HepG2 (cell line): ENCODE data around the gene SELENOM. TPM values are rescaled to one million over a fixed set of nuclear protein-coding genes. Genes with fewer than 3 reads are reported as not detected.

ENCODE experiments used
- ATAC-seq: fragments of 200-7000 bp; cut with Tn5 transposase; 3 replicates; pipeline ENCODE4 v1.9.1; 2020; ENCODE audit warnings: mild to moderate bottlenecking, moderate library complexity
- BruUV-seq: library from RNA; stranded (reverse); fragments of 400-500 nt; replicated peaks from 2 replicates; lab custom pipeline; 2021; lab: Mats Ljungman, UMichigan
- CTCF ChIA-PET: fragments of 300-600 bp; formaldehyde crosslinking; extraction: SDS; loops from one replicate; lab custom pipeline; 2021; ENCODE audit warnings: low total read pairs, inconsistent platforms, low intra/inter-chr PET ratio; lab: Yijun Ruan, JAX
- POLR2A ChIA-PET: fragments of 350-600 bp; sonication (Branson Sonifier 250); formaldehyde crosslinking; loops from one replicate; lab custom pipeline; 2020; ENCODE audit warnings: antibody characterized with exemption, inconsistent platforms; lab: Yijun Ruan, JAX
- DNase-seq: peaks from one replicate; pipeline ENCODE4 v3.0.0-alpha.2; 2015; ENCODE audit warnings: low spot score
- FAIRE-seq: peaks from 3 replicates; lab custom pipeline; 2011; peaks lifted over from hg19 to GRCh38; lab: Jason Lieb, UNC
- H2AFZ ChIP-seq: one replicate; pipeline ENCODE4 v1.6.1; 2011; ENCODE audit warnings: low read length, inconsistent platforms
- H3K27ac ChIP-seq: fragments of 300-600 bp; 3 replicates; pipeline ENCODE4 v1.8.0; 2011; ENCODE audit warnings: mixed run types, mild to moderate bottlenecking, mixed read lengths, low read length, inconsistent platforms; ENCODE audit not compliant: insufficient read depth; ENCODE audit errors: extremely low read length
- H3K27me3 ChIP-seq, 2 experiments: fragments of 200-600 bp in 1 of 2; 2 replicates in 1 of 2; 3 replicates in 1 of 2; pipeline versions ENCODE4 v1.6.0 to v1.8.0; 2011; ENCODE audit warnings: low read length in 2 of 2, mild to moderate bottlenecking in 2 of 2, moderate library complexity in 2 of 2, inconsistent platforms in 1 of 2; ENCODE audit not compliant: insufficient read depth in 2 of 2, control insufficient read depth in 1 of 2
- H3K36me3 ChIP-seq, 2 experiments: fragments of 200-600 bp in 1 of 2; replicated peaks in 1 of 2; 2 replicates in 1 of 2; 3 replicates in 1 of 2; pipeline versions ENCODE4 v1.5.1 to v1.8.0; 2011; ENCODE audit warnings: low read length in 2 of 2, inconsistent platforms in 1 of 2; ENCODE audit not compliant: insufficient read depth in 2 of 2, control insufficient read depth in 1 of 2
- H3K4me1 ChIP-seq: 2 replicates; pipeline ENCODE4 v1.5.1; 2012; ENCODE audit warnings: low read length, inconsistent platforms; ENCODE audit not compliant: insufficient read depth
- H3K4me2 ChIP-seq: 2 replicates; pipeline ENCODE4 v1.6.0; 2011; ENCODE audit warnings: low read depth, low read length, inconsistent platforms
- H3K4me3 ChIP-seq, 3 experiments: fragments of 200-600 bp in 1 of 3; sonication (generic), shearing (Covaris generic) in 1 of 3; replicated peaks in 1 of 3; 2 replicates each; pipeline ENCODE4 v1.5.1; 2011 to 2016; ENCODE audit warnings: low read length in 3 of 3, inconsistent platforms in 2 of 3, low read depth in 2 of 3, mild to moderate bottlenecking in 2 of 3, control low read depth in 1 of 3, mixed read lengths in 1 of 3; ENCODE audit not compliant: insufficient read depth in 1 of 3
- H3K79me2 ChIP-seq: one replicate; pipeline ENCODE4 v1.6.1; 2011; ENCODE audit warnings: low read length, inconsistent platforms; ENCODE audit not compliant: insufficient read depth
- H3K9ac ChIP-seq: 2 replicates; pipeline ENCODE4 v1.6.0; 2011; ENCODE audit warnings: mild to moderate bottlenecking, low read depth, low read length, inconsistent platforms; ENCODE audit not compliant: insufficient read depth
- H3K9me3 ChIP-seq: 2 replicates; pipeline ENCODE4 v1.5.1; 2012; ENCODE audit warnings: mild to moderate bottlenecking, low read length
- H4K20me1 ChIP-seq: 2 replicates; pipeline ENCODE4 v1.6.0; 2011; ENCODE audit warnings: inconsistent platforms, mild to moderate bottlenecking, low read length, moderate library complexity; ENCODE audit not compliant: insufficient read depth
- CREB1 ChIP-seq, 2 experiments: fragments of 450-650 bp in 1 of 2; IDR thresholded peaks; 2 replicates each; pipeline ENCODE4 v1.6.1; 2016 to 2017; ENCODE audit warnings: control low read depth in 1 of 2, mild to moderate bottlenecking in 1 of 2, missing compliant biosample characterization in 1 of 2, missing genetic modification characterization in 1 of 2
- CSRNP2 ChIP-seq: sonication (generic); formaldehyde crosslinking; conservative IDR thresholded peaks from 2 replicates; pipeline ENCODE4 v1.8.0; 2022; ENCODE audit warnings: low read depth, missing genetic modification reagents
- FOXJ3 ChIP-seq: sonication (generic); formaldehyde crosslinking; IDR thresholded peaks from 2 replicates; pipeline ENCODE4 v1.4.0; 2020; ENCODE audit warnings: missing genetic modification reagents, mild to moderate bottlenecking, borderline replicate concordance
- FOXO4 ChIP-seq: sonication (generic); formaldehyde crosslinking; conservative IDR thresholded peaks from 2 replicates; pipeline ENCODE4 v1.8.1; 2023; ENCODE audit warnings: missing genetic modification reagents
- HOXA3 ChIP-seq: sonication (generic); formaldehyde crosslinking; IDR thresholded peaks from 2 replicates; pipeline ENCODE4 v1.5.0; 2020; ENCODE audit warnings: missing genetic modification reagents
- HOXA7 ChIP-seq: sonication (generic); formaldehyde crosslinking; IDR thresholded peaks from 2 replicates; pipeline ENCODE4 v1.8.1; 2022; ENCODE audit warnings: mild to moderate bottlenecking, missing genetic modification reagents, moderate library complexity
- JUNB ChIP-seq: sonication (generic); formaldehyde crosslinking; IDR thresholded peaks from 2 replicates; pipeline ENCODE4 v1.8.0; 2022; ENCODE audit warnings: missing genetic modification reagents, mild to moderate bottlenecking, borderline replicate concordance
- TAF1 ChIP-seq: sonication (generic); formaldehyde crosslinking; IDR thresholded peaks from 2 replicates; pipeline ENCODE4 v1.4.0; 2020; ENCODE audit warnings: missing genetic modification reagents
- TAF15 ChIP-seq: fragments of 200-400 bp; formaldehyde crosslinking; IDR thresholded peaks from one replicate; pipeline ENCODE4 v1.6.1; 2018; ENCODE audit warnings: mild to moderate bottlenecking, low read depth, low read length; ENCODE audit not compliant: poor library complexity, severe bottlenecking
- TFDP1 ChIP-seq: IDR thresholded peaks from 2 replicates; pipeline ENCODE4 v1.6.1; 2016; ENCODE audit warnings: missing compliant biosample characterization, missing genetic modification reagents, borderline replicate concordance
- USF2 ChIP-seq, 2 experiments: sonication (generic) in 1 of 2; formaldehyde crosslinking in 1 of 2; IDR thresholded peaks; 2 replicates each; pipeline versions ENCODE4 v1.5.1 to v1.6.1; 2011 to 2020; ENCODE audit warnings: borderline replicate concordance in 1 of 2, low read depth in 1 of 2, low read length in 1 of 2, mild to moderate bottlenecking in 1 of 2, missing genetic modification reagents in 1 of 2, moderate library complexity in 1 of 2
- ZFX ChIP-seq: sonication (generic); formaldehyde crosslinking; IDR thresholded peaks from 2 replicates; pipeline ENCODE4 v1.4.0; 2020; ENCODE audit warnings: mild to moderate bottlenecking, low read depth, missing genetic modification reagents, moderate library complexity
- ZNF296 ChIP-seq: sonication (generic); formaldehyde crosslinking; conservative IDR thresholded peaks from 2 replicates; pipeline ENCODE4 v1.5.0; 2020; ENCODE audit warnings: mild to moderate bottlenecking, missing genetic modification reagents
- ZNF768 ChIP-seq: sonication (generic); formaldehyde crosslinking; IDR thresholded peaks from 2 replicates; pipeline ENCODE4 v1.4.0; 2020; ENCODE audit warnings: missing genetic modification reagents
- WGBS: methylation state at CpG from one replicate; pipeline ENCODE4 v1.1.6; 2017; ENCODE audit warnings: low lambda C conversion rate; 5-methylcytosine and 5-hydroxymethylcytosine counted together
- in situ Hi-C: cut with HindIII; loops from 2 replicates; pipeline ENCODE4 v1.10.0; 2017; ENCODE audit warnings: low pct_unique_long_range_greater_than_20kb; ENCODE audit not compliant: extremely low pct_ligation_motif_present
- intact Hi-C: fragments of 100-400 bp; cut with micrococcal nuclease; formaldehyde crosslinking; loops from one replicate; pipeline ENCODE4 v1.10.0; 2022; ENCODE audit not compliant: unreplicated experiment
- polyA plus RNA-seq, 8 experiments: library from polyadenylated mRNA; depleted of rRNA in 3 of 8; stranded (reverse) in 7 of 8; unstranded in 1 of 8; fragments of >200 nt; fragmentation: Illumina TruSeq in 4 of 8; extraction: Trizol in 4 of 8; gene quantifications; 2 replicates each; pipeline versions ENCODE4 v1.2.1 to v1.2.3, GENCODE V29; 2011 to 2016; ENCODE audit warnings: low read depth in 4 of 8, missing spikeins in 1 of 8, mixed read lengths in 1 of 8; ENCODE audit not compliant: insufficient read depth in 1 of 8
- total RNA-seq, 5 experiments: library from RNA; depleted of rRNA; stranded (reverse); fragments of >200 nt; fragmentation: Illumina TruSeq; extraction: Trizol; gene quantifications; 2 replicates each; pipeline ENCODE4 v1.2.3, GENCODE V29; 2016; ENCODE audit warnings: low read depth in 1 of 5
- TF ChIP-seq, protein P1 (sequence below): IDR thresholded peaks from 2 replicates; pipeline ENCODE4 v1.6.1; 2016

SELENOM gene
- total and polyA plus RNA-seq, 2 of the 13 experiments (the other 11 are each of a cell fraction or from before 2014, with no cell fraction given) = 4.1 to 4.3 TPM

GRCh38 chr22:31143537-31143936, 36.2 kb upstream of the SELENOM start (continued):
- TF ChIP-seq ZNF768 = no peak

- no peaks in the 10 kb centered on the region for H3K79me2 ChIP-seq
- DNase-seq (no peak), FAIRE-seq (no peak), ATAC-seq (no peak)
- H3K4me1 ChIP-seq = no peaks in the 10 kb centered on the region
- CTCF ChIA-PET = no interaction called here
- peaks cover 6 to 45% of the 10 kb centered on the region in 2 experiments; a peak in 4 of 5 replicates for H3K27me3 ChIP-seq
- WGBS = 31% methylated on average over 3 of the region's 3 CpGs
- no TSS peak for BruUV-seq
- H4K20me1 ChIP-seq = no peaks in the 10 kb centered on the region
- intact Hi-C loops = no loop called here
- in situ Hi-C loops = loop anchor here (5.0 to 10.0 kb wide), 2 partner anchors 41 to 178 kb away; partner anchors contain the start of genes MORC2 and TUG1
- no peak overlapping the region for H3K9ac ChIP-seq
- H3K4me2 ChIP-seq = no peak overlapping the region
- H3K4me3 ChIP-seq = no peak overlapping the region
- no peak overlapping the region for H2AFZ ChIP-seq
- no peaks in the 10 kb centered on the region for H3K36me3 ChIP-seq
- no peaks in the 10 kb centered on the region for H3K9me3 ChIP-seq
- H3K27ac ChIP-seq = no peak overlapping the region
- POLR2A ChIA-PET = no interaction called here
- TF ChIP-seq HOXA3 (CRISPR knock-in tag) (no peak), USF2 (IDR thresholded peaks at IDR 0.05; ENCODE audit: low read depth, low read length) (no peak), USF2 (CRISPR knock-in tag; IDR thresholded peaks at IDR 0.05; ENCODE audit: borderline replicate concordance) (no peak), CSRNP2 (CRISPR knock-in tag) (no peak), TFDP1 (CRISPR knock-in tag) (no peak), HOXA7 (CRISPR knock-in tag) (no peak), CREB1 (IDR thresholded peaks at IDR 0.05) (no peak), CREB1 (CRISPR knock-in tag; IDR thresholded peaks at IDR 0.05) (no peak), TAF1 (no peak), ZNF296 (no peak), FOXO4 (CRISPR knock-in tag) (no peak), FOXJ3 (CRISPR knock-in tag) (no peak), ZFX (CRISPR knock-in tag) (no peak), JUNB (CRISPR knock-in tag) (no peak), TAF15 (no peak)
- TF ChIP-seq, protein P1, sequence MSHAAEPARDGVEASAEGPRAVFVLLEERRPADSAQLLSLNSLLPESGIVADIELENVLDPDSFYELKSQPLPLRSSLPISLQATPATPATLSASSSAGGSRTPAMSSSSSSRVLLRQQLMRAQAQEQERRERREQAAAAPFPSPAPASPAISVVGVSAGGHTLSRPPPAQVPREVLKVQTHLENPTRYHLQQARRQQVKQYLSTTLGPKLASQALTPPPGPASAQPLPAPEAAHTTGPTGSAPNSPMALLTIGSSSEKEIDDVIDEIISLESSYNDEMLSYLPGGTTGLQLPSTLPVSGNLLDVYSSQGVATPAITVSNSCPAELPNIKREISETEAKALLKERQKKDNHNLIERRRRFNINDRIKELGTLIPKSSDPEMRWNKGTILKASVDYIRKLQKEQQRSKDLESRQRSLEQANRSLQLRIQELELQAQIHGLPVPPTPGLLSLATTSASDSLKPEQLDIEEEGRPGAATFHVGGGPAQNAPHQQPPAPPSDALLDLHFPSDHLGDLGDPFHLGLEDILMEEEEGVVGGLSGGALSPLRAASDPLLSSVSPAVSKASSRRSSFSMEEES = no peak
Measured at GRCh38 chr22:31143038-31143437, 35.7 kb upstream of the SELENOM start.
